ENCODE measurements around the gene PTH1R.

Gene PTH1R

GRCh38 chr3:46952813-46953212 is 75.3 kb downstream of the PTH1R start:
- DNase-seq, result no peak
